Adrenal gland (tissue), 5 donors: ENCODE data around the gene ADGRB2.

ENCODE experiments used
- POLR2A ChIP-seq, 2 donors: fragments of 450-650 bp; IDR thresholded peaks; one replicate each; pipeline ENCODE4 v1.6.1; 2017; ENCODE audit warnings: antibody characterized with exemption in 2 of 2, mild to moderate bottlenecking in 2 of 2, moderate library complexity in 1 of 2
- TF ChIP-seq, protein P1 (sequence below), 6 experiments: fragments of 450-650 bp in 4 of 6; fragments of 200-600 bp in 2 of 6; sonication (generic) in 1 of 6; IDR thresholded peaks; 1 replicate in 5 of 6; 2 replicates in 1 of 6; pipeline versions ENCODE4 v1.5.1 to v1.8.0; 2016 to 2021; ENCODE audit warnings: antibody characterized with exemption in 6 of 6, mild to moderate bottlenecking in 2 of 6, moderate library complexity in 1 of 6
- donor health status: DM: no; HTN: no; CAD: no.

DNA sequence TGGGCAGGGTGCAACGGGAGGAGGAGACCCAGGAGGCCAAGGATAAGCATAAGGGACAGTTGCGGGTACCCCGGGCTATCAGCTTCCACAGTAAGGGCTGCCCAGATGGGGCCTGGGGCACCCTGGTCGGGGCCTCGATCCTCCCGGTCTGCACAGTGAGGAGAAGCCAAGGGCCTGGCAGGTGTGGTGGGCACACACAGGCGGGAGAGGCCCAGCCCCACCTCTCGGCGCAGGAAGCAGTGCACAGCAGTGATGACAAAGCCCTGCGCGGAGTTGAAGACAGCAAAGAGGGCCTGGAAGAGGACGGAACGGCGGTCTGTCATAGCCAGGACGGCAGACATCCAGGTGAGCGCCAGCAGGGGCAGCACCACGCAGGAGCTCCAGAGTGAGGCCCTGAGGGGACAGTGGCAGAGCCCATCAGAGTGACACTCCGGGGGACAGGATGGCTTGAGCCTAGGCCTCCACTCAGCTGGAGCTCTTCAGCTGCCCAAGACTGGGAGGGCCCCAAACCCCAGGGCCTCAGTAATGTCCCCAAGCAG lies 31.3 kb downstream of the ADGRB2 start:
- TF ChIP-seq, protein P1, sequence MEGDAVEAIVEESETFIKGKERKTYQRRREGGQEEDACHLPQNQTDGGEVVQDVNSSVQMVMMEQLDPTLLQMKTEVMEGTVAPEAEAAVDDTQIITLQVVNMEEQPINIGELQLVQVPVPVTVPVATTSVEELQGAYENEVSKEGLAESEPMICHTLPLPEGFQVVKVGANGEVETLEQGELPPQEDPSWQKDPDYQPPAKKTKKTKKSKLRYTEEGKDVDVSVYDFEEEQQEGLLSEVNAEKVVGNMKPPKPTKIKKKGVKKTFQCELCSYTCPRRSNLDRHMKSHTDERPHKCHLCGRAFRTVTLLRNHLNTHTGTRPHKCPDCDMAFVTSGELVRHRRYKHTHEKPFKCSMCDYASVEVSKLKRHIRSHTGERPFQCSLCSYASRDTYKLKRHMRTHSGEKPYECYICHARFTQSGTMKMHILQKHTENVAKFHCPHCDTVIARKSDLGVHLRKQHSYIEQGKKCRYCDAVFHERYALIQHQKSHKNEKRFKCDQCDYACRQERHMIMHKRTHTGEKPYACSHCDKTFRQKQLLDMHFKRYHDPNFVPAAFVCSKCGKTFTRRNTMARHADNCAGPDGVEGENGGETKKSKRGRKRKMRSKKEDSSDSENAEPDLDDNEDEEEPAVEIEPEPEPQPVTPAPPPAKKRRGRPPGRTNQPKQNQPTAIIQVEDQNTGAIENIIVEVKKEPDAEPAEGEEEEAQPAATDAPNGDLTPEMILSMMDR (IDR thresholded peaks at IDR 0.05), result no peak
- TF ChIP-seq POLR2A (IDR thresholded peaks at IDR 0.05), result no peak
